GM12878 (cell line): Measurements from ENCODE around the gene LARGE1. TPM values are rescaled to one million over a fixed set of nuclear protein-coding genes. Genes with fewer than 3 reads are reported as not detected.

Experiments
- ATAC-seq: fragments of 200-7000 bp; cut with Tn5 transposase; 3 replicates; pipeline ENCODE4 v1.9.1; 2020; ENCODE audit warnings: mild to moderate bottlenecking, moderate library complexity
- BruUV-seq: library from RNA; stranded (reverse); fragments of 400-500 nt; replicated peaks from 2 replicates; lab custom pipeline; 2021; lab: Mats Ljungman, UMichigan
- CTCF ChIA-PET: fragments of 300-600 bp; sonication (Branson Sonifier 250); formaldehyde crosslinking; extraction: SDS; loops from one replicate; lab custom pipeline; 2021; ENCODE audit warnings: inconsistent platforms; lab: Yijun Ruan, JAX
- POLR2A ChIA-PET: fragments of 350-600 bp; formaldehyde crosslinking; extraction: SDS; loops from one replicate; lab custom pipeline; 2021; ENCODE audit warnings: inconsistent platforms; lab: Charles Lee
- RAD21 ChIA-PET: fragments of 300-600 bp; sonication (Branson Sonifier 250); formaldehyde crosslinking; loops from one replicate; lab custom pipeline; 2023; ENCODE audit warnings: antibody characterized with exemption; ENCODE audit not compliant: unreplicated experiment; lab: Charles Lee
- SMC1A ChIA-PET: fragments of 300-600 bp; sonication (Branson Sonifier 250); formaldehyde crosslinking; loops from one replicate; lab custom pipeline; 2023; ENCODE audit not compliant: unreplicated experiment, uncharacterized antibody; lab: Charles Lee
- DNase-seq: peaks from one replicate; pipeline ENCODE4 v3.0.0-alpha.2; 2011; ENCODE audit warnings: low read depth, low spot score
- FAIRE-seq: peaks from 3 replicates; lab custom pipeline; 2011; peaks lifted over from hg19 to GRCh38; lab: Jason Lieb, UNC
- H2AFZ ChIP-seq: 2 replicates; pipeline ENCODE4 v1.6.0; 2011; ENCODE audit warnings: low read depth, low read length, control low read depth; ENCODE audit not compliant: control insufficient read depth
- H3K27ac ChIP-seq: 2 replicates; pipeline ENCODE4 v1.5.1; 2011; ENCODE audit warnings: control low read depth; ENCODE audit not compliant: control insufficient read depth, insufficient read depth
- H3K27me3 ChIP-seq, 2 experiments: replicated peaks in 1 of 2; 2 replicates each; pipeline versions ENCODE4 v1.6.0 to v1.6.1; 2011; ENCODE audit warnings: low read length in 1 of 2; ENCODE audit not compliant: control insufficient read depth in 2 of 2, insufficient read depth in 2 of 2
- H3K36me3 ChIP-seq, 2 experiments: 2 replicates each; pipeline ENCODE4 v1.5.1; 2011; ENCODE audit warnings: low read length in 1 of 2; ENCODE audit not compliant: control insufficient read depth in 2 of 2, insufficient read depth in 2 of 2
- H3K4me1 ChIP-seq: 2 replicates; pipeline ENCODE4 v1.6.1; 2011; ENCODE audit warnings: mild to moderate bottlenecking, low read length, moderate library complexity, mixed read lengths; ENCODE audit not compliant: control insufficient read depth, insufficient read depth
- H3K4me2 ChIP-seq: 2 replicates; pipeline ENCODE4 v1.6.0; 2011; ENCODE audit warnings: control low read depth; ENCODE audit not compliant: control insufficient read depth, insufficient read depth
- H3K4me3 ChIP-seq: fragments of 200-600 bp; sonication (generic); 2 replicates; pipeline ENCODE4 v1.5.1; 2016
- H3K79me2 ChIP-seq: 2 replicates; pipeline ENCODE4 v1.6.0; 2011; ENCODE audit warnings: low read length; ENCODE audit not compliant: control insufficient read depth, insufficient read depth
- H3K9ac ChIP-seq: 2 replicates; pipeline ENCODE4 v1.8.0; 2011; ENCODE audit warnings: low read length, control low read depth, mixed read lengths; ENCODE audit not compliant: control insufficient read depth, insufficient read depth
- H3K9me3 ChIP-seq: replicated peaks from 3 replicates; pipeline ENCODE4 v1.5.1; 2011; ENCODE audit warnings: mild to moderate bottlenecking, low read length; ENCODE audit not compliant: control insufficient read depth, insufficient read depth
- H4K20me1 ChIP-seq: 2 replicates; pipeline ENCODE4 v1.6.0; 2011; ENCODE audit not compliant: control insufficient read depth, insufficient read depth
- CHD4 ChIP-seq: fragments of 200-600 bp; sonication (generic); IDR thresholded peaks from 2 replicates; pipeline ENCODE4 v1.6.1; 2016; ENCODE audit warnings: mild to moderate bottlenecking
- FOXM1 ChIP-seq: IDR thresholded peaks from 2 replicates; pipeline ENCODE4 v1.6.1; 2012; ENCODE audit warnings: low read depth, mild to moderate bottlenecking, inconsistent platforms, low read length, moderate library complexity
- NFYB ChIP-seq: IDR thresholded peaks from 2 replicates; pipeline ENCODE4 v1.6.1; 2011; ENCODE audit warnings: low read depth, mild to moderate bottlenecking, low read length, improper control_type of control experiment, moderate library complexity; ENCODE audit not compliant: insufficient read depth
- WGBS: methylation state at CpG from one replicate; pipeline ENCODE4 v1.1.6; 2016; ENCODE audit warnings: low lambda C conversion rate; ENCODE audit not compliant: insufficient replicate concordance, insufficient coverage; ENCODE audit errors: missing lambda C conversion rate; 5-methylcytosine and 5-hydroxymethylcytosine counted together
- in situ Hi-C: fragments of 300-500 bp; cut with MboI; formaldehyde crosslinking; loops from 9 replicates; pipeline ENCODE4 v1.14.3; 2018; ENCODE audit warnings: mixed read lengths
- intact Hi-C: fragments of 100-400 bp; cut with micrococcal nuclease; formaldehyde crosslinking; loops from one replicate; pipeline ENCODE4 v1.14.2; 2022; ENCODE audit not compliant: unreplicated experiment
- polyA plus RNA-seq, 11 experiments: library from polyadenylated mRNA; depleted of rRNA in 4 of 11; unstranded in 6 of 11; stranded (reverse) in 5 of 11; fragments of >200 nt; fragmentation: Nextera tagmentation in 4 of 11; fragmentation: Illumina TruSeq in 1 of 11; extraction: Ambion mirVana in 4 of 11; extraction: Trizol in 1 of 11; gene quantifications; 1 replicate in 1 of 11; 2 replicates in 10 of 11; pipeline versions ENCODE4 v1.2.1 to v1.2.3, GENCODE V29; 2011 to 2016; ENCODE audit warnings: inconsistent platforms in 2 of 11, missing spikeins in 2 of 11, low read depth in 1 of 11
- total RNA-seq, 4 experiments: library from RNA; depleted of rRNA in 3 of 4; stranded (reverse); fragments of >200 nt in 3 of 4; fragmentation: Illumina TruSeq in 1 of 4; extraction: Trizol in 1 of 4; gene quantifications; 2 replicates each; pipeline versions ENCODE4 v1.2.1 to v1.2.3, GENCODE V29; 2013 to 2021
- TF ChIP-seq, protein P1 (sequence below): IDR thresholded peaks from 2 replicates; pipeline ENCODE4 v1.6.1; 2012; ENCODE audit warnings: improper control_type of control experiment, low read depth, low read length; ENCODE audit not compliant: insufficient replicate concordance

LARGE1 gene
- total and polyA plus RNA-seq, 10 of the 15 experiments (the other 5 are each of a cell fraction or from before 2014, with no cell fraction given), result 3.2 to 41.4 (median 17.3) TPM

DNA sequence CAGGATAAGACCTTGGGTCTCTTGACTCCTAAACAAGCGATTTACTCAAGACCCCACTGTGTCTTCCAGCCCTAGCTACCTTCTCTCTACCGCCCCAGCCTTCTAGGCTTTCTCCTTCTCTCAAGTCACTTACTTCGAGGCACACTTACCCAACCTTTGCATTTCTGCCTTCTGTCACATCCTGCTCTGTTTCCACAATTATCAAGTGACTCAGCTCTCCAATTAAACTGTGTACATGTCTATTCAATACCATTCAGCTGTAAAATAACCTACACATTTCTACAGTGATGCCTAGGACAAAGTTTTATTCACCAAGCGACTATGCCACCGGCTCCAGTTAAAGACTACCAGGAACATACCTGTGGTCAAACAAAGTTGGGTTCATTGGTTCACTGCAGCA, 69.0 kb downstream of the LARGE1 start:
- intact Hi-C loops, result no loop called here
- H3K9me3 ChIP-seq, result no peaks in the 10 kb centered on the region; the same call in 2 of the 3 replicates
- no peak for TF ChIP-seq FOXM1
- no peak for TF ChIP-seq CHD4
- TF ChIP-seq NFYB, result no peak
- TF ChIP-seq, protein P1, sequence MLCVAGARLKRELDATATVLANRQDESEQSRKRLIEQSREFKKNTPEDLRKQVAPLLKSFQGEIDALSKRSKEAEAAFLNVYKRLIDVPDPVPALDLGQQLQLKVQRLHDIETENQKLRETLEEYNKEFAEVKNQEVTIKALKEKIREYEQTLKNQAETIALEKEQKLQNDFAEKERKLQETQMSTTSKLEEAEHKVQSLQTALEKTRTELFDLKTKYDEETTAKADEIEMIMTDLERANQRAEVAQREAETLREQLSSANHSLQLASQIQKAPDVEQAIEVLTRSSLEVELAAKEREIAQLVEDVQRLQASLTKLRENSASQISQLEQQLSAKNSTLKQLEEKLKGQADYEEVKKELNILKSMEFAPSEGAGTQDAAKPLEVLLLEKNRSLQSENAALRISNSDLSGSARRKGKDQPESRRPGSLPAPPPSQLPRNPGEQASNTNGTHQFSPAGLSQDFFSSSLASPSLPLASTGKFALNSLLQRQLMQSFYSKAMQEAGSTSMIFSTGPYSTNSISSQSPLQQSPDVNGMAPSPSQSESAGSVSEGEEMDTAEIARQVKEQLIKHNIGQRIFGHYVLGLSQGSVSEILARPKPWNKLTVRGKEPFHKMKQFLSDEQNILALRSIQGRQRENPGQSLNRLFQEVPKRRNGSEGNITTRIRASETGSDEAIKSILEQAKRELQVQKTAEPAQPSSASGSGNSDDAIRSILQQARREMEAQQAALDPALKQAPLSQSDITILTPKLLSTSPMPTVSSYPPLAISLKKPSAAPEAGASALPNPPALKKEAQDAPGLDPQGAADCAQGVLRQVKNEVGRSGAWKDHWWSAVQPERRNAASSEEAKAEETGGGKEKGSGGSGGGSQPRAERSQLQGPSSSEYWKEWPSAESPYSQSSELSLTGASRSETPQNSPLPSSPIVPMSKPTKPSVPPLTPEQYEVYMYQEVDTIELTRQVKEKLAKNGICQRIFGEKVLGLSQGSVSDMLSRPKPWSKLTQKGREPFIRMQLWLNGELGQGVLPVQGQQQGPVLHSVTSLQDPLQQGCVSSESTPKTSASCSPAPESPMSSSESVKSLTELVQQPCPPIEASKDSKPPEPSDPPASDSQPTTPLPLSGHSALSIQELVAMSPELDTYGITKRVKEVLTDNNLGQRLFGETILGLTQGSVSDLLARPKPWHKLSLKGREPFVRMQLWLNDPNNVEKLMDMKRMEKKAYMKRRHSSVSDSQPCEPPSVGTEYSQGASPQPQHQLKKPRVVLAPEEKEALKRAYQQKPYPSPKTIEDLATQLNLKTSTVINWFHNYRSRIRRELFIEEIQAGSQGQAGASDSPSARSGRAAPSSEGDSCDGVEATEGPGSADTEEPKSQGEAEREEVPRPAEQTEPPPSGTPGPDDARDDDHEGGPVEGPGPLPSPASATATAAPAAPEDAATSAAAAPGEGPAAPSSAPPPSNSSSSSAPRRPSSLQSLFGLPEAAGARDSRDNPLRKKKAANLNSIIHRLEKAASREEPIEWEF, result no peak
- TF ChIP-seq, all 136 proteins: peak for 0
- in situ Hi-C loops, result no loop called here
- no TSS peak for BruUV-seq
- Histone ChIP-seq H3K9ac (no peak overlapping the region), H2AFZ (no peak overlapping the region), H3K4me1 (peaks cover 20% of the 10 kb centered on the region), H3K4me2 (no peak overlapping the region), H3K27ac (no peak overlapping the region), H3K4me3 (no peak overlapping the region), H3K27me3 (no peaks in the 10 kb centered on the region), H3K79me2 (peaks cover 13% of the 10 kb centered on the region), H3K36me3 (no peaks in the 10 kb centered on the region), H4K20me1 (no peaks in the 10 kb centered on the region)
- 83% methylated on average over 5 of the region's 5 CpGs for WGBS
- FAIRE-seq (no peak), ATAC-seq (no peak), DNase-seq (no peak)
- RAD21 ChIA-PET, result interaction anchor here (0.8 kb wide), 1 partner anchor 38 kb away, joined by 3 read pairs; no protein-coding TSS in a partner anchor
- SMC1A ChIA-PET, result interaction anchor here (0.8 to 1.6 kb wide), 4 partner anchors 29 to 63 kb away, joined by 3 to 4 read pairs (median 3); no protein-coding TSS in a partner anchor
- CTCF ChIA-PET, result no interaction called here
- POLR2A ChIA-PET, result interaction anchor here (0.5 kb wide), 1 partner anchor 11 kb away, joined by 8 read pairs; no protein-coding TSS in a partner anchor
